Neural progenitor cell (in vitro differentiated cells): ENCODE data around the gene CNGA3.

Source experiments
- CTCF ChIP-seq: fragments of 200-600 bp; sonication (generic); IDR thresholded peaks from 2 replicates; pipeline ENCODE4 v1.5.1; 2017; ENCODE audit warnings: antibody characterized with exemption, mild to moderate bottlenecking
- EZH2 ChIP-seq: fragments of 200-600 bp; sonication (generic); IDR thresholded peaks from 2 replicates; pipeline ENCODE4 v1.6.1; 2017; ENCODE audit warnings: antibody characterized with exemption, mild to moderate bottlenecking, moderate library complexity

DNA sequence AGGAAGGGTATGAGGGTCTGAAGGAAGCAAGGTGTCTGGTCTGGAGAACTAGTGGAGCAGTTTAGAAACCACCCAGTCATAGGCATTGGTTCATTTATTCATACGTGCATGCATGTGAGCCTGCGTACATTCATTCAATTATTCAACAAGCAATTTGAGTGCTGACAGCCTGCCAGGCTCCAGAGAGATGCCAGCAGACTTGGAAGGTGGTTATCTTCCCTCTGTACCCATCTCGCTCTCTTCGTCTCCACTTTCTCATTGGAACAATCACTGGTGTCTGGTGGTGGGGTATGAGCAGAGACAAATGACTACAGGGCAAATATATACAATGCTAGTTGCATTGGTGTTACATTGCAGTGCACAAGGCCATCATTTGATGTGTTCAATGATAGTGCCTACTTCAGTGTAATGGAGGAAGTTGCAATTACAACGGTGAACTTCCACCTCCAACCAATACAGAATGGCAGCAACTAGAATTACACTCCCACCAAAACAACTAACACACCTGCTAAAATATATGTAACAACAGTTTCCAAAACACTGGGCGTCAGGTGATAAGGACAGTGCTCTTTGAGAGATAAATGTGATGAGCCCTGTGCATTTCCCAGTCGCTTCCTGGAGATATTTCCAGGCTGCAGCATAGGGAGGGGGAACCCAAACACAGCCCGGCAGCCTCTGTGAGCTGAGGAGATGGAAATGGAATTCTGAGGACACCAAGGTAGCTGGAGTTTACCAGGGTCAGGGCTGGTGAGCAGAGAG, 32.6 kb upstream of the CNGA3 start:
- TF ChIP-seq CTCF (no peak), EZH2 (no peak)
